ENCODE data around the gene GLP2R.

GLP2R gene

DNA sequence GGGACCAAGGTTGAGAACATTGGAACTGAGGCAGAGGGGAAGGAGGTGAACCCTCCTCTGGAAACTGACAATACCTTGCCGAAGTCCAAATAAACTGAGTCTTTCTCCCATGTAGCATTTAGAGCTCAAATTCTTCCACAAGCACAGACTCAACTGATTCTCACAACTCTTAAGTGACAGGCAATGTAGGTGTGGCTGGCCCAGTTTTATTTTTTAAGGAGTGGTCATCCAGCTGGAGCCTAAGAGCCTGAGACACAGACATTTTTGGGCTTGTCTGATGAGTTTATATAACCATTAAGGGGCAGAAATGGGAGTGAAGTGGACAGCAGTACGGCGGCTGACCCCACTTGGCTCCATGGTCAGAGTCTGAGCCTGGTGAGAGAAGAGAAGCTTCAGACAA, 68.5 kb downstream of the GLP2R start:
- H3K27ac Mint-ChIP-seq, result no peak overlapping the region
- no peaks in the 10 kb centered on the region for H3K36me3 Mint-ChIP-seq
- no peak overlapping the region for H3K4me3 Mint-ChIP-seq
- H3K4me1 Mint-ChIP-seq, result no peaks in the 10 kb centered on the region
- ATAC-seq, result no peak
- DNase-seq (ENCODE audit: low spot score in 2 of 2), result no peak
- no peaks in the 10 kb centered on the region for H3K9me3 Mint-ChIP-seq

DNA sequence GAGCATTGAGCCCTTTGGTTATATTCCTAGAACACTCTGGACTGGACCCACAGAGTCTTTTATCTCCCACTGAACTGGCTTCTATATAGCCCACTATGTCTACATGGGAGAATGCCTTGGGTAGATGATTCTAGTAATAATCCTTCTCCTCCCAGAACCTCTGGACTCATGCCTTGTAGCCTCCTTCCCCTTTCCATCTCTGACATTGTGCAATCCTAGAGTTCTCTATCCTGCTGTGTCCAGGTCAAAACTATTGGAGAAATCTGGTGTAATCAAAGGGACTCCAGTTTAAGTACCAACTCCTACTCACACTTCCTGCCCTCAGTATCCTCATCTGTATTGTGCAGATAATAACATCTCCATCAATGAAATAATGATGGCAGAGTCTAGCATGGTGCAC, 70.2 kb downstream of the GLP2R start:
- Mint-ChIP-seq H3K4me1 (no peaks in the 10 kb centered on the region), H3K9me3 (no peaks in the 10 kb centered on the region), H3K27ac (no peak overlapping the region), H3K4me3 (no peak overlapping the region), H3K36me3 (no peaks in the 10 kb centered on the region)
- ATAC-seq, result no peak
- DNase-seq (ENCODE audit: low spot score in 2 of 2), result no peak

DNA sequence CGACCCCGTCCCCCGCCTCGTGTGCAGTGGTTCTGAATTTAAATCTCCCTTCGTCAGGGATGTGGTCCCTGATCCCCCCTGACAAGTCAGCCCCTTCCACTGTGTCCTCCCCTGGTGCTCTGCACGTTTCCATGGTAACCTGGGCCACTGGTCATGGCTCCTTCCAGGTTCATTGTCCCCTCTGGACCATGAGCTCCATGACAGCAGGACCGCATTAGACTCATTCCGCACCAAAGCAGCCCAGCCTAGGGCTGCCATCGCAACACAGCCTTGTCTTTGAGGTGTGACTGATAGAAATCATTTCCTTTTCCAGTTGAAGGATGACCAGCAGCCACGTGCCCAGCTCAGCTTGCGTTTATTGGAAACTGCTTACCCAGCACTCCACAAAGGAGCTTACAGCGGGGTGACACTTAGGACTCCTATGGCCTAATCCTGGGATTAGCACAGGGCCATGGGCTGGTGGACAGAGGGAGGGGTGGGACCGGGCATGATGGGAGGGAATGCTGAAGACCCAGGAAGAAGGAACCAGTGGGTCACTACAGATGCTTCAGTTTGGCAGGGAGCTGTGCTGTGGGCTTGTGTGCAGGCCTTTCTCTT, 71.7 kb downstream of the GLP2R start:
- Mint-ChIP-seq H3K36me3 (no peaks in the 10 kb centered on the region), H3K4me3 (no peak overlapping the region), H3K4me1 (no peaks in the 10 kb centered on the region), H3K27ac (no peak overlapping the region), H3K9me3 (no peaks in the 10 kb centered on the region)
- ATAC-seq, result no peak
- no peak for DNase-seq (ENCODE audit: low spot score in 2 of 2)

DNA sequence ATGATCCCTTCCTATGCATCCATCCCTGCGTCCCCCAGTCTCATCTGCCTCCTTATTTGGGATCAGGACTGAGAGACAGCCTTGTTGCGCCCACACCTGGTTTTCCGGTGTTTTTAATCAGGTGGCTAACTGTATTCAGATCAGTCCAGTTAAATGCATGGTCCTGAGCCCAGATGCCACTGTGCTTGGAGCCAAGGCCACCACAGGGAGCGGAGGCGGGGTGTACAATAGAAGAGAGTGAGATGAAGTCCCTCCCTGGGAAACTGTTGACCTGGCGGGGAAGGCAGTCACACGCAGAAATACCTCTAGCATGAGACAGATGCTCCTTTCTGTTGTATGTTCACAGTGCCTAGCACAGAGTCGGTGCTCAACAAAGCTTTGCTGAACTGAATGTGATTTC, 73.1 kb downstream of the GLP2R start:
- DNase-seq (ENCODE audit: low spot score in 2 of 2), result no peak
- no peaks in the 10 kb centered on the region for H3K9me3 Mint-ChIP-seq
- H3K4me1 Mint-ChIP-seq, result no peaks in the 10 kb centered on the region
- H3K27ac Mint-ChIP-seq, result no peak overlapping the region
- ATAC-seq, result no peak
- H3K36me3 Mint-ChIP-seq, result no peaks in the 10 kb centered on the region
- no peak overlapping the region for H3K4me3 Mint-ChIP-seq

DNA sequence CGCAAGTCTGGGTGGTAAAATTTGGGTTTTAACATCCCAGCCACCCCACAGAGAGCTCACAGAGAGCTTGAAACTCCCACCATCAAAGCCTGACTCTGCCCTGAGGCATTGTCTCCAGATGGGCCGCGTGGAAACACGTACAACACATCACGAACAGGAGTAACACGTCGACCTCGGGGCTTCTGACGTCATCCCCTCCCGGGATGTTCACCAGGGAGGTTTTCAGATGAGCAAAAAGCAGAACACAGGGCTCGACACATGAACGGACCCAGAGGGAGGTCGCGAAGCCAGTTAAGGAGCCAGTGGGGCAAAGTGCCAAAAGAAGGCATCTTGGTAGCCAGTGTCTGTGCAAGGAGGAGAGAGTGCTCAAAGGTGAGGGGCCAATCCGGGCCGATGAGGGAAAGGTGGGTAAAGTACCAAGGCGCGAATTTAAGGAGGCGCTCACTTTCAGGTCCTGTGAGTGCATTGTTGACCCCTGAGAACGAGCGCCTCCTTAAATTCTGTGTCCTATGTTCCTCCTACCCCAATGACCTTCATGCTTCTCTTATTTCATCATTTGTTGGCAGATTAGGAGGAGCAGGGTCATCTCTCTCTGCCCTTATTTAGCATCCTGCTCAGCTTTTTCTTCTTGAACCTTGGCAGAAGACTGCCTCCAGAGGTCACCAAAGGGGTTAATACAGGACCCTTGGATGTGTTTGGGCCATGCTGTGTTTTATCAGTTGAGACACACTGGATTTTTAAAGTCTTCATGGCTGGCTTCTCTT, 73.7 kb downstream of the GLP2R start:
- no peak overlapping the region for H3K4me3 Mint-ChIP-seq
- H3K27ac Mint-ChIP-seq, result no peak overlapping the region
- no peaks in the 10 kb centered on the region for H3K4me1 Mint-ChIP-seq
- no peaks in the 10 kb centered on the region for H3K9me3 Mint-ChIP-seq
- H3K36me3 Mint-ChIP-seq, result no peaks in the 10 kb centered on the region
- DNase-seq (ENCODE audit: low spot score in 2 of 2) (no peak), ATAC-seq (no peak)

DNA sequence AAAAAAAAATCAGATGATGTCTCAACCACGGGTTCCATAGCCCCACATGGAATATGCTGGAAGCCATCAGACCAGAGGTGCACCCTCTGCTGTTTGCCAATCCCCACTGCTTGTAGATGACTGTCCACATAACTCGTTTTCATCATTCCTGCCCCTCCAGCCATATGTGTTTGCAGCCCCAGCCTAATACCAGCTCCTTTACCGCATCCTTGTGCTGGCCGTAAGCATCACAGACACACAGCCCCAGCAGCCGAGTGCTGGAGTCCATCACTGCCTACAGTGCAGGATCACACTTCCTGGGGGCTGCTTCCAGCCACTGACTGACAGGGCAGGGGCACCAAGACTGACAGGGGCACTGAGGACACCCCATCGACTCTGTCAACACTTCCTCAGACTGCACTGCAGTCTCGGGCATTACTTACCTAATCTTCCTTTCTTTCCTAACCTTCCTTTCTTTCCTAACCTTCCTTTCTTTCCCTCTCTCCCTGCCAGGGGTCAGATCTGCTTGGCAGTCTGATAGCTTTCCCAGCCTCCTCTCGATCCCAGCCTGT, 74.4 kb downstream of the GLP2R start:
- no peak for DNase-seq (ENCODE audit: low spot score in 2 of 2)
- ATAC-seq, result peak; percentile 25
- Mint-ChIP-seq H3K27ac (no peak overlapping the region), H3K4me3 (no peak overlapping the region), H3K9me3 (no peaks in the 10 kb centered on the region), H3K4me1 (no peaks in the 10 kb centered on the region), H3K36me3 (no peaks in the 10 kb centered on the region)

DNA sequence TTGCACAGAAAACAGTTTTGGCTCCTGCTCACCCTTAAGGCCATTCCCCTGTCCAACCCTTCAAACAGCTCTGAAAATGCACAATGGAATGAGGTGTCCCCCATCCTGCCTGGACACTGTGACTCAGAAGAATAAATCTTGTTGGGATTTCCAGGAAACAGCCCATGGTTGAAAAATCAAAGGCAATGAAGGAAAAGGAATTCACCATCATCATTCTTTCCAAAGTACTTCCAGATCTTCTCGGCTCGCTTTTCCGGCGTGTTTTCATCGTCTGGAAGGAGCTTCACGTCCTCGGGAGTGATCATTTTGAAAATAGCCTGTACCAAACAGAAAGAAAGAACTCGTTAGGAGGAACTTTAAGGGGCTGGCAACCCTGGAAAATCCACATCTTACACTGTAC, 75.1 kb downstream of the GLP2R start:
- ATAC-seq, result no peak
- no peaks in the 10 kb centered on the region for H3K9me3 Mint-ChIP-seq
- no peak overlapping the region for H3K4me3 Mint-ChIP-seq
- H3K36me3 Mint-ChIP-seq, result no peaks in the 10 kb centered on the region
- DNase-seq (ENCODE audit: low spot score in 2 of 2), result no peak
- no peaks in the 10 kb centered on the region for H3K4me1 Mint-ChIP-seq
- no peak overlapping the region for H3K27ac Mint-ChIP-seq

DNA sequence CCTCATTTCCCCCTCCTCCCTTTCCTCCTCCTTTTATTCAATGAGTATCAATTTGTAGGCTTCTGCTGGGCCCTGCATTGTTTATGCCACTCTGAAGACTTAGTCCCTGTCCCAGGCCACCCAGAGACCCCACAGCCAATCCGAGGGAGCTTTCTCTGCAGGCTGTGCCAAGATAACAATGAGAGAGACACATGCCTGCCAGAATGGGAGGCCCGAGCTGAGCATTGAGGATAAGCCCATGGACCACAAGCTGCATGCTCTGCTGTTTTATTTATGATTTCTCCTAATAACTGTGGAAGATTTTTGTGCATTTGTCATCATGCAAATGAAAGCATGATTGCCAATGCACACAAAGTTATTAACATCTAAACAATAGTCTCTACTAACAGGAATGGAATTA, 76.4 kb downstream of the GLP2R start:
- no peak overlapping the region for H3K27ac Mint-ChIP-seq
- H3K36me3 Mint-ChIP-seq, result no peaks in the 10 kb centered on the region

DNA sequence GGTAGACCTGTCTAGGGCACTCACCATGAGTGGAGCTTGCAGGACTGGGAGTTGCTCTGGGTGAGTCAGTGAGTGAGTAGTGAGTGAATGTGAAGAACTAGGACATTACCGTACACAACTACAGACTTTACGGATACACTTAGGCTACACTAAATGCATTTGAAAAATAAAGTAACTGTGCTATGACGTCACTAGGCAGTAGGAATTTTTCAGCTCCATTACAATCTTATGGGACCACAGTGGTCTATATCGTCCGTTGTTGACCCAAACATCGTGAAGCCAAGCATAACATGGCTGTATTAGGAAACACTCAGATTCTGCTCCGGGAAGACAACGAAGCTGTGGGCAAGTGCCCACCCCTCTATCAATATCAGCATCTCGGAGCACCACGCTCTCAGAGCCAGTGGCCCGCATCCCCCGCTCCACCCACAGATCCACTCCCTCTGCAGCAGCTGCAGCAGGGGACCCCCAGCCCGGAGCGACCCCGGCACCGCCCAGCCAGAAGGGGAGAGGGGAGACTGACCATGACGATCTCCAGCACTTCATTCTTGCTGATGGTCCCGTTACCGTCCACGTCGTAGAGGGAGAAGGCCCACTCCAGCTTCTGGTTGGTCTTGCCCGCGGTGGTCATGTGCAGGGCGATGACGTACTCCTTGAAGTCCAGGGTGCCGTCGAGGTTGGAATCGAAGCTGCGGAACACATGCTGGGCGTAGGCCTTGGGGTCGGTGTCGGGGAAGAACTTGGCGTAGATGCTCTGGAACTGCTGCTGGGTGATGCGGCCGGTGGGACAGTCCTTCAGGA, 78.8 kb downstream of the GLP2R start:
- Mint-ChIP-seq H3K4me3 (no peak overlapping the region), H3K36me3 (no peaks in the 10 kb centered on the region), H3K9me3 (no peaks in the 10 kb centered on the region), H3K27ac (no peak overlapping the region), H3K4me1 (no peaks in the 10 kb centered on the region)
- DNase-seq (ENCODE audit: low spot score in 2 of 2) (no peak), ATAC-seq (no peak)

More for the DNA sequence above, 76.4 kb downstream of the GLP2R start:
- Mint-ChIP-seq H3K4me3 (no peak overlapping the region), H3K9me3 (no peaks in the 10 kb centered on the region), H3K4me1 (no peaks in the 10 kb centered on the region)
- ATAC-seq, result no peak
- no peak for DNase-seq (ENCODE audit: low spot score in 2 of 2)

DNA sequence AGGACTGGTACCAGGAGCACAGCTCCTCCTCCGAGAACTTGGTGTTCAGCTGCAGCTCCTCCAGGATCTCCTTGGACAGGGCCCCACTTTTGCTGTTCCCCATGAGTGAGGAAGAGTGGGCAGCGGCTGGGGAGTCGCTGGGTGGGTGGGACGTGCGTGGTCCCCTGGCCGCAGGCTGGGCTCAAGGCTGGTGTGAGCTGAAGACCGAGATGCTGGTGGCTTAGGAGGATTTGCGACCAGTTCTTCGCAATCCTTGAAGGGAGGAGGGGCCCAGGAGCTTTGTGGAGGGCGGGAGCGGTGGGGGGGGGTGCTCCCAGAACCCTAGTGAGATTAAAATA, 79.3 kb downstream of the GLP2R start, which contains the start of gene RCVRN:
RCVRN (minus strand) TSS at position 194 of the 338 bp plus-strand sequence; CDS start at position 103, 91 bp downstream.
- H3K9me3 Mint-ChIP-seq, result no peaks in the 10 kb centered on the region
- no peak for ATAC-seq
- no peaks in the 10 kb centered on the region for H3K4me1 Mint-ChIP-seq
- no peaks in the 10 kb centered on the region for H3K36me3 Mint-ChIP-seq
- no peak for DNase-seq (ENCODE audit: low spot score in 2 of 2)
- H3K4me3 Mint-ChIP-seq, result no peak within 1 kb of the TSS
- H3K27ac Mint-ChIP-seq, result no peak within 1 kb of the TSS

DNA sequence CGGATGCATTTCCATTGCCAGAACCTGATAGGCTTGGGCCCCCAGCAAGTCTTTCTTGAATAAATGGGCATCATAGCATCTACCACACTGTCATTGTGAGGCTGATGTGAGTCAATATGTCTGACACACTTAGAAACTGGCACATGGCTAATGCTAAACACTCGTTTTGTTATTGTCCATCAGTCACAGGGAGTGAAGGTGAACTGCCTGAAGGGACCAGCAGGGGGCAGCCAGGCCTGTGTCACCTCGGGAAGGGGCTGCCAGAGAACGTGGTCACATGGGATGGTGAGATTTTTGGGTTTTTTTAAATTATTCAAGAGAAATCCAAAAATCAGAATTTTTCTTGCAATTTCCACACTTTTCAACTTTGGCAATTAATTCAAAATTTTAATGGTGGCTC, 80.2 kb downstream of the GLP2R start:
- Mint-ChIP-seq H3K4me1 (no peaks in the 10 kb centered on the region), H3K27ac (no peak overlapping the region), H3K4me3 (no peak overlapping the region), H3K36me3 (no peaks in the 10 kb centered on the region), H3K9me3 (no peaks in the 10 kb centered on the region)
- ATAC-seq, result peak; percentile 58
- DNase-seq (ENCODE audit: low spot score in 2 of 2), result no peak

DNA sequence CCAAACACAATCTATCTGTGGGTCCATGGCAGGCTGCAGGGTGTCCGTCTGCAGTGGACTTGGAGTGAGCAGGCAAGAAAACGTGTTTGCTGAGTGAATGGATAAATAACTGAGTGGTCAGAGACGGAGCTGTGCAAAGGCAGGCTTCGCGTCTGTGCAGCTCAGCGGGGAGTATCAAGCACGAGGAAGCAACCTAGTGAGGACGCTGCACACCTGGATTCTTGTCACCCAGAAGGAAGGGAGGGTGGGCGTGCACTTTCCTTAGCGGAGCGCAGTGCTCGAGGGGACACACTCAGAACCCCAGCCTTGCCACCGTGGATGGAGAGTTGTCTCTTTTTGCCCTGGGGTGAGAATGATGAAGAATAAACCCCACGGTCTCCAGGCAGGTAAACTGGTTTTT, 80.9 kb downstream of the GLP2R start:
- Mint-ChIP-seq H3K9me3 (no peaks in the 10 kb centered on the region), H3K4me3 (no peak overlapping the region), H3K27ac (no peak overlapping the region), H3K36me3 (no peaks in the 10 kb centered on the region), H3K4me1 (no peaks in the 10 kb centered on the region)
- DNase-seq (ENCODE audit: low spot score in 2 of 2), result no peak
- no peak for ATAC-seq

DNA sequence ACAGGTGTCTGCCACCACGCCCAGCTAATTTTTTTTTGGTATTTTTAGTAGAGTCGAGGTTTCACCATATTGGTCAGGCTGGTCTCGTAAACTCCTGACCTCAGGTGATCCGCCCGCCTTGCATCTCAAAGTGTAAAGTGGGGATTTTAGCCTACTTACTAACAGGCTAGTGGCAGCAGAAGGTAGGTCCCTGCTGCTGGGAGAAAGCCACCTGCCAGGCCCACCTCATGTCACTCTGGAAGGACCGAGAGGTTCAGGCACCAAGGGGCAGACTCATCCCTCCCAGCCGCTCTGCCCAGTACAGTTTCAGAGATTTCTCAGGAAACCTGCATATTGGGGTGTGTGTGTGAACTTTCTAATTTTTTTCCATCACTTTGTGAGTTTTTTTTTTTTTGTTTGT, 81.4 kb downstream of the GLP2R start:
- Mint-ChIP-seq H3K4me3 (no peak overlapping the region), H3K4me1 (no peaks in the 10 kb centered on the region), H3K9me3 (no peaks in the 10 kb centered on the region), H3K27ac (no peak overlapping the region), H3K36me3 (no peaks in the 10 kb centered on the region)
- no peak for DNase-seq (ENCODE audit: low spot score in 2 of 2)
- ATAC-seq, result no peak

DNA sequence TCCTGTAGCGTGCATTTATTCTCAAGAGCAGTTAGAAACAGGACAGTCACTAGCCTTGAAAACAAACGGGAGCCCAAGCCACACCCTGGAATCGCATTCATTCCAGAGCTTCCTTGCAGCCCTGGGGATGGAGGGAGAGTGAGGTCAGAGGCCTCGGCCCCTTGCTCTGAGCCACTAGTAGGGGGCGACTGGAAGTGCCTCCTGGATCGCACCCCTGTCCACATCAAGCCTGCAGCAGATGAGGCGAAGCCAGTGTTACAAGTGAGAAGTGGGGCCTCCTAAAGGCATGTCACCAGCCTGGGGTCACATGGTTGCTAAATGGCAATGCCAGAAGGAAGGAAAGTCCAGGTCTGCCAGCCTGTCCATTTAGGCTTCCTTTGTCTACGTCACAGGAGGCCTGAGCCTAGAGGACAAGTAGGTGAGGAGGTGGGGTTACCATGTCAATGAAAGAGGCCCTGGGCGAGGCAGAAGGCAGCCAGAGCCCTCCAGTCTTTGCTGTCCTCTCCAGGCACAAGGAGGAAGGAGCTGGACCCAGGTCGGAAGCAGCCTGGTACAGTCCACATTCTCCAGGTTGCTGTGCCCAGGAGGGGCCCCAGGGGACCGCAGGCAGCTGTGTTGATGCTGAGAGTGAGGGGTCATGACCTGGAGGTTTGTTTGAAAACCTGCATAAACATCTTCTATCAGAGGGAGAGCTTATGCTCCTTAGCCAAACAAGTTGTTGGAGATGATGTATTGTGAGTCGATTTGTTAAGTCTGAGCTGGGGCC, 82.3 kb downstream of the GLP2R start:
- H3K9me3 Mint-ChIP-seq, result no peaks in the 10 kb centered on the region
- ATAC-seq, result no peak
- no peak overlapping the region for H3K27ac Mint-ChIP-seq

DNA sequence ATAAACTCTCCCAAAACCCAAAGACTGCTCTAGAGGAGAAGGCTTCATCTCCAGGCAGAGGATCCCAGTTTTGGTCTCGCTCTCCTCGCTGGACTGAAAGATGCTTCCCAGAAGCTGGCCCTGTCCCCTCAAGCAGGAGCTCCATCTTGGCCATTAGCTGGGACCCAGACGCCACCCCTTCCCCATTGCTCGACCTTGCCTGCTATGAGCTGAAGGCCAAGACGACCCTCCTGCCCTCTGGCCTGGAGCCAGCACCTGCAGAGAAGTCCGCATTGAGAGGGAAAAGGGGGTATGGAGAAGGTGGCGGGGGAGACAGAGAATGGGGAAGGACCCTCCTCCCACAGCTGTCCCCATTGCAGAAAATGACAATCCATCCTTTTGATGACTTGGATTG, 82.9 kb downstream of the GLP2R start:
- Mint-ChIP-seq H3K36me3 (no peaks in the 10 kb centered on the region), H3K27ac (no peak overlapping the region), H3K4me1 (no peaks in the 10 kb centered on the region), H3K4me3 (no peak overlapping the region), H3K9me3 (no peaks in the 10 kb centered on the region)
- DNase-seq (ENCODE audit: low spot score in 2 of 2) (no peak), ATAC-seq (no peak)

More for the DNA sequence above, 82.3 kb downstream of the GLP2R start:
- DNase-seq (ENCODE audit: low spot score in 2 of 2), result no peak
- H3K4me1 Mint-ChIP-seq, result no peaks in the 10 kb centered on the region
- no peak overlapping the region for H3K4me3 Mint-ChIP-seq
- H3K36me3 Mint-ChIP-seq, result no peaks in the 10 kb centered on the region

Measured in stimulated activated effector memory CD8-positive, alpha-beta T cell treated with anti-CD3 and anti-CD28 coated beads, Interleukin-12 subunit alpha, Interleukin-12 subunit beta, amount 100 ng/mL, for 72 hours (primary cell).